Stimulated activated CD8-positive, alpha-beta memory T cell treated with anti-CD3 and anti-CD28 coated beads, Interleukin-7, amount 100 ng/mL, for 48 hours (primary cell): Measurements from ENCODE around the gene ATG9B.

Experiments
- DNase-seq, 2 donors: peaks; one replicate each; pipeline ENCODE4 v3.0.0-alpha.2; 2020; ENCODE audit warnings: low read depth in 1 of 2; ENCODE audit errors: extremely low read depth in 1 of 2

Gene ATG9B

GRCh38 chr7:151001546-151001945, 22.7 kb downstream of the ATG9B start:
- no peak for DNase-seq

GRCh38 chr7:151000897-151001495, 23.3 kb downstream of the ATG9B start:
- DNase-seq = no peak

- DNase-seq = no peak
These were observed 24.6 kb downstream of the ATG9B start for GRCh38 chr7:150999497-151000230.

- no peak for DNase-seq
These were observed 25.3 kb downstream of the ATG9B start for GRCh38 chr7:150999001-150999400.

- DNase-seq = no peak
These were observed 26.0 kb downstream of the ATG9B start for GRCh38 chr7:150998341-150998740.

GRCh38 chr7:150997817-150998216, 26.5 kb downstream of the ATG9B start:
- DNase-seq = no peak

- DNase-seq = no peak
These were observed 27.2 kb downstream of the ATG9B start for GRCh38 chr7:150997075-150997511.

GRCh38 chr7:150996376-150997074, 27.8 kb downstream of the ATG9B start:
- DNase-seq = no peak

- DNase-seq = no peak
These were observed 29.3 kb downstream of the ATG9B start for GRCh38 chr7:150994838-150995510.

GRCh38 chr7:150994141-150994837, 30.0 kb downstream of the ATG9B start:
- no peak for DNase-seq

- no peak for DNase-seq
These were observed 30.8 kb downstream of the ATG9B start for GRCh38 chr7:150993511-150993910.

- no peak for DNase-seq
These were observed 31.4 kb downstream of the ATG9B start for GRCh38 chr7:150992833-150993302.

- DNase-seq = no peak
These were observed 32.1 kb downstream of the ATG9B start for GRCh38 chr7:150992051-150992640.

GRCh38 chr7:150990416-150991186, 33.7 kb downstream of the ATG9B start, which contains the start of gene NOS3:
TSS of gene NOS3 (plus strand) at chr7:150991017. CDS start at chr7:150993804, 2,787 bp downstream.
- no peak for DNase-seq

- DNase-seq = no peak
These were observed 34.8 kb downstream of the ATG9B start for GRCh38 chr7:150989456-150989855.

- DNase-seq = no peak
These were observed 35.8 kb downstream of the ATG9B start for GRCh38 chr7:150988230-150989226.

- no peak for DNase-seq
These were observed 37.7 kb downstream of the ATG9B start for GRCh38 chr7:150986556-150986955.

GRCh38 chr7:150986099-150986512, 38.2 kb downstream of the ATG9B start:
- DNase-seq = no peak
